Measurements from ENCODE around the gene LHX1. TPM values are rescaled to one million over a fixed set of nuclear protein-coding genes. Genes with fewer than 3 reads are reported as not detected.

LHX1 gene
- total and polyA plus RNA-seq, 2 of the 8 experiments (the other 6 are each of a cell fraction or from before 2014, with no cell fraction given), result 0.26 to 0.93 TPM

- H3K23me2 ChIP-seq (ENCODE audit: low read depth, low read length), result no peaks in the 10 kb centered on the region
- H3K79me1 ChIP-seq (ENCODE audit: low read depth, low read length), result no peaks in the 10 kb centered on the region
- no peak overlapping the region for H2AK5ac ChIP-seq (ENCODE audit: low read depth, low read length)
- no peak overlapping the region for H3K23ac ChIP-seq (ENCODE audit: insufficient read length)
- no peak overlapping the region for H3K4ac ChIP-seq (replicated peaks; ENCODE audit: insufficient read length, low read depth, low read length)
- no peak overlapping the region for H2BK20ac ChIP-seq (ENCODE audit: low read length)
- no peak overlapping the region for H3K9ac ChIP-seq (replicated peaks in 1 of 4; ENCODE audit: extremely low read depth in 1 of 4, low read depth in 3 of 4, low read length in 3 of 4)
- no peaks in the 10 kb centered on the region for H4K20me1 ChIP-seq (replicated peaks in 1 of 2; ENCODE audit: control insufficient read depth in 1 of 2, insufficient read depth in 2 of 2, low read length in 2 of 2)
- no peak overlapping the region for H3K18ac ChIP-seq (ENCODE audit: extremely low read depth, low read length)
- no peak for FAIRE-seq
- no peak overlapping the region for H4K8ac ChIP-seq (ENCODE audit: extremely low read depth, insufficient read depth, low read length)
- no peak overlapping the region for H3K4me3 ChIP-seq (ENCODE audit: extremely low read depth in 1 of 4, insufficient read depth in 2 of 4, low read depth in 3 of 4, low read length in 4 of 4)
- no peak overlapping the region for H2BK15ac ChIP-seq (ENCODE audit: low read length)
- no peak overlapping the region for H4K91ac ChIP-seq (replicated peaks; ENCODE audit: insufficient read length, low read length)
- H3K27ac ChIP-seq (ENCODE audit: low read depth, low read length), result no peak overlapping the region
- POLR2A ChIA-PET (ENCODE audit: partially characterized antibody), result interaction anchor here (0.7 kb wide), 1 partner anchor 18 kb away, joined by 3 read pairs; no protein-coding TSS in a partner anchor
- H3K14ac ChIP-seq (ENCODE audit: insufficient read length), result no peak overlapping the region
- no peak overlapping the region for H3K56ac ChIP-seq (replicated peaks; ENCODE audit: insufficient read length, low read depth, low read length)
- no peak overlapping the region for H2BK5ac ChIP-seq (ENCODE audit: low read depth, low read length)
- no peaks in the 10 kb centered on the region for H3K9me3 ChIP-seq (ENCODE audit: insufficient read depth in 2 of 2, low read depth in 1 of 2, low read length in 1 of 2)
- no peak for DNase-seq (ENCODE audit: low read depth in 1 of 2, low spot score in 2 of 2)
- CTCF ChIA-PET (ENCODE audit: partially characterized antibody), result interaction anchor here (0.6 to 0.8 kb wide), 2 partner anchors 43 to 76 kb away, joined by 3 to 4 read pairs; no protein-coding TSS in a partner anchor
- 81% methylated on average over 5 of the region's 5 CpGs; no CpG with 5 or more reads in 1 of the 2 experiments for WGBS, 2 experiments (ENCODE audit: extremely low coverage in 1 of 2, insufficient coverage in 1 of 2, insufficient read length in 1 of 2, insufficient replicate concordance in 2 of 2, low coverage in 1 of 2, low lambda C conversion rate in 2 of 2, missing lambda C conversion rate in 1 of 2)
- peaks cover 0 to 5% (median 0%) of the 10 kb centered on the region in 4 experiments; a peak in 1 of 7 replicates for H3K27me3 ChIP-seq (replicated peaks in 1 of 4; ENCODE audit: control insufficient read depth in 3 of 4, extremely low read depth in 1 of 4, insufficient read depth in 3 of 4, low read length in 3 of 4)
- no peak overlapping the region for H2BK120ac ChIP-seq (replicated peaks; ENCODE audit: low read depth, low read length)
- H3K4me1 ChIP-seq (replicated peaks in 1 of 4; ENCODE audit: control insufficient read depth in 3 of 4, insufficient read depth in 4 of 4, low read length in 3 of 4), result peaks cover 0 to 6% (median 2%) of the 10 kb centered on the region in 4 experiments; a peak in 4 of 7 replicates
- H3K79me2 ChIP-seq (ENCODE audit: control insufficient read depth in 1 of 2, insufficient read depth in 2 of 2, low read length in 2 of 2), result no peaks in the 10 kb centered on the region
- H2AFZ ChIP-seq (ENCODE audit: low read length), result no peak overlapping the region
- H4K5ac ChIP-seq (ENCODE audit: insufficient read length, low read depth, low read length), result no peak overlapping the region
- no peak overlapping the region for H3K4me2 ChIP-seq (ENCODE audit: insufficient read depth in 1 of 2, low read depth in 2 of 2, low read length in 2 of 2)
- H2BK12ac ChIP-seq (ENCODE audit: low read depth, low read length), result no peak overlapping the region
- H3K36me3 ChIP-seq (ENCODE audit: control insufficient read depth in 2 of 4, insufficient read depth in 4 of 4, low read length in 3 of 4), result no peaks in the 10 kb centered on the region; a peak in 1 of 8 replicates
- TF ChIP-seq YY1 (IDR thresholded peaks at IDR 0.05; ENCODE audit: low read depth, low read length) (no peak), E2F6 (IDR thresholded peaks at IDR 0.05) (no peak), SIX5 (IDR thresholded peaks at IDR 0.05; ENCODE audit: low read depth, low read length) (no peak), RBBP5 (IDR thresholded peaks at IDR 0.05; ENCODE audit: borderline replicate concordance, low read depth, low read length) (no peak), CTCF (IDR thresholded peaks at IDR 0.05; ENCODE audit: control extremely low read depth in 1 of 3, insufficient read depth in 1 of 3, low read depth in 1 of 3, low read length in 3 of 3) (no peak), ASH2L (IDR thresholded peaks at IDR 0.05; ENCODE audit: low read length) (no peak), POU5F1 (IDR thresholded peaks at IDR 0.05; ENCODE audit: low read depth, low read length) (no peak), SAP30 (IDR thresholded peaks at IDR 0.05; ENCODE audit: insufficient read depth, insufficient replicate concordance, low read length) (no peak), KDM1A (IDR thresholded peaks at IDR 0.05; ENCODE audit: borderline replicate concordance, low read length) (no peak), BRCA1 (IDR thresholded peaks at IDR 0.05; ENCODE audit: low read depth, low read length) (no peak), SP4 (IDR thresholded peaks at IDR 0.05; ENCODE audit: low read length) (no peak)
Measured at GRCh38 chr17:36913132-36913531, 24.1 kb upstream of the LHX1 start.

All from H1 (cell line).